RWPE2 (cell line): Measurements from ENCODE around the gene CIB4.
A peak's percentile ranks its signal among the peaks of the same experiment; 100 is the strongest.

Experiments
- ATAC-seq: fragments of 200-7000 bp; cut with Tn5 transposase; 3 replicates; pipeline ENCODE4 v1.9.1; 2021; ENCODE audit warnings: low read depth
- DNase-seq: peaks from one replicate; pipeline ENCODE4 v3.0.0-alpha.2; 2020; ENCODE audit warnings: low spot score
- H3K27ac ChIP-seq: fragments of 450-650 bp; 2 replicates; pipeline ENCODE4 v1.5.1; 2017; ENCODE audit warnings: mild to moderate bottlenecking; ENCODE audit not compliant: poor library complexity, severe bottlenecking
- H3K27me3 ChIP-seq: fragments of 250-450 bp; sonication (Bioruptor Pico); 2 replicates; pipeline ENCODE4 v1.5.1; 2021; ENCODE audit warnings: mild to moderate bottlenecking, moderate library complexity; ENCODE audit not compliant: insufficient read depth, poor library complexity, severe bottlenecking
- H3K36me3 ChIP-seq: fragments of 250-450 bp; sonication (Bioruptor Pico); 2 replicates; pipeline ENCODE4 v1.5.1; 2020; ENCODE audit warnings: low read depth, mild to moderate bottlenecking, moderate library complexity
- H3K4me1 ChIP-seq: fragments of 250-450 bp; sonication (Bioruptor Pico); 2 replicates; pipeline ENCODE4 v1.5.1; 2021; ENCODE audit warnings: mild to moderate bottlenecking, moderate library complexity; ENCODE audit not compliant: insufficient read depth, poor library complexity, severe bottlenecking
- H3K4me3 ChIP-seq: fragments of 250-450 bp; sonication (Bioruptor Pico); 2 replicates; pipeline ENCODE4 v1.5.1; 2021; ENCODE audit warnings: mild to moderate bottlenecking, moderate library complexity; ENCODE audit not compliant: severe bottlenecking
- H3K9me3 ChIP-seq: fragments of 250-450 bp; sonication (Bioruptor Pico); 2 replicates; pipeline ENCODE4 v1.5.1; 2021; ENCODE audit warnings: mild to moderate bottlenecking, moderate library complexity; ENCODE audit not compliant: severe bottlenecking
- TF ChIP-seq, protein P1 (sequence below): fragments of 450-650 bp; IDR thresholded peaks from one replicate; pipeline ENCODE4 v1.5.1; 2017; ENCODE audit warnings: mild to moderate bottlenecking, moderate library complexity; ENCODE audit not compliant: poor library complexity, severe bottlenecking

CIB4 gene

DNA sequence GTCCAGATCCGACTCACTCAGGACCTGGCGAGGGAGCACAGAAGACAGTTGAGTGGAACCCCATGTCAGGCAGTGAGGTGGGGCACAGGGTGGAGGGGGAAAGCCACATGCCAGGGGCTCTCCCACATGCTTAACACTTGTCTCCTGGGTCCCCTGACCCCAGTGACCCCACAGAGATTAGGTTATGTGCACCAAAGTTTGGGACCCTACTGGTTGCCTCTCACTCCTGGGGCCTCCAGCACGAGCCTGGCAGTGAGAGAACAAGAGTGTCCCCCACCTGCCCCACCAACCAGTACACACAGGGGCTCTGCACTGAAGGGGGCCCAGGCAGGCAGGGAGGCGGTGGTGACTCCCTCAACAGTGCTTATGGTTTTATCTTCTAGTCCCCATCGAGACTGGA lies 58.3 kb downstream of the CIB4 start:
- Histone ChIP-seq H3K9me3 (no peaks in the 10 kb centered on the region), H3K27me3 (no peaks in the 10 kb centered on the region), H3K4me1 (no peaks in the 10 kb centered on the region), H3K4me3 (no peak overlapping the region), H3K36me3 (no peaks in the 10 kb centered on the region), H3K27ac (no peak overlapping the region)
- ATAC-seq (no peak), DNase-seq (peak; percentile 38)
- TF ChIP-seq, protein P1, sequence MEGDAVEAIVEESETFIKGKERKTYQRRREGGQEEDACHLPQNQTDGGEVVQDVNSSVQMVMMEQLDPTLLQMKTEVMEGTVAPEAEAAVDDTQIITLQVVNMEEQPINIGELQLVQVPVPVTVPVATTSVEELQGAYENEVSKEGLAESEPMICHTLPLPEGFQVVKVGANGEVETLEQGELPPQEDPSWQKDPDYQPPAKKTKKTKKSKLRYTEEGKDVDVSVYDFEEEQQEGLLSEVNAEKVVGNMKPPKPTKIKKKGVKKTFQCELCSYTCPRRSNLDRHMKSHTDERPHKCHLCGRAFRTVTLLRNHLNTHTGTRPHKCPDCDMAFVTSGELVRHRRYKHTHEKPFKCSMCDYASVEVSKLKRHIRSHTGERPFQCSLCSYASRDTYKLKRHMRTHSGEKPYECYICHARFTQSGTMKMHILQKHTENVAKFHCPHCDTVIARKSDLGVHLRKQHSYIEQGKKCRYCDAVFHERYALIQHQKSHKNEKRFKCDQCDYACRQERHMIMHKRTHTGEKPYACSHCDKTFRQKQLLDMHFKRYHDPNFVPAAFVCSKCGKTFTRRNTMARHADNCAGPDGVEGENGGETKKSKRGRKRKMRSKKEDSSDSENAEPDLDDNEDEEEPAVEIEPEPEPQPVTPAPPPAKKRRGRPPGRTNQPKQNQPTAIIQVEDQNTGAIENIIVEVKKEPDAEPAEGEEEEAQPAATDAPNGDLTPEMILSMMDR, result no peak

GRCh38 chr2:26581991-26582842 lies 58.9 kb downstream of the CIB4 start:
- H3K27ac ChIP-seq, result no peak overlapping the region
- no peaks in the 10 kb centered on the region for H3K27me3 ChIP-seq
- no peaks in the 10 kb centered on the region for H3K9me3 ChIP-seq
- no peak overlapping the region for H3K4me3 ChIP-seq
- TF ChIP-seq, protein P1, result no peak
- no peaks in the 10 kb centered on the region for H3K4me1 ChIP-seq
- no peak for ATAC-seq
- no peaks in the 10 kb centered on the region for H3K36me3 ChIP-seq
- no peak for DNase-seq

DNA sequence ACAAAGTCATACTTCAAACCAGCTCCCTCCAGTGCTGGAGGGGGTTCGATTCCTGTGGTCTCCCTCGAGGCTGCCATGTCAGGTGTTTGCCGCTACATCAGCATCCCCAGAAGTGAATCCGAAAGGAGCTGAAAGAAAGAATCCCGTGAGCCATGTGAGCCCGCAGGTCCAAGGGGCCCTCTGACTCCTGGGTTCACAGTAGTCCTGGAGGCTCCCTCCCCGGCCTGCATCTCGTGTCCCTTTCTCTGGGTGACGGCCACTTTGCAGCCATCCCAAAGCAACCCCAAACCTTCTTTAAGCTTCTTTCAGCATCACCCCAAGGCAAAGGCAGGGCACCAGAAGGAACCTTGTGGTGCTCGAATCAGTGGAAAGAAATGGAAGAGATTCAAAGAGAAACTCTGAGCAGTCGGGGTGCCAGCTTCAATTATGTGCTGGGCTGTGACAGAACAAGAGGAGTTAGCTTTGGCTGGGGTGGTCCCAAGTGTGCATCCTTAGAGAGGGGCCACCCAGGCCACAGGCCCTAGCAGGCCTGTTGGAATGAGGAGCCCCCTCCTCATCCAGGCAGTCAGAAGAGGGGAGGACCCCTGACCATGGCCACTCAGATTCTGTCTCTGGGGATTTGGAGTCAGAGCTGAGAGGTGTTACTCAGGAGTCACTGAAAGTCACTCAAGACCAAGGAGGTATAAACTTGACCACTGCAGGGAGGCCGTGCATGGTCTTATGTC lies 59.7 kb downstream of the CIB4 start:
- H3K27ac ChIP-seq, result no peak overlapping the region
- no peak overlapping the region for H3K4me3 ChIP-seq
- no peak for DNase-seq
- no peaks in the 10 kb centered on the region for H3K27me3 ChIP-seq
- no peaks in the 10 kb centered on the region for H3K9me3 ChIP-seq
- no peaks in the 10 kb centered on the region for H3K36me3 ChIP-seq
- no peaks in the 10 kb centered on the region for H3K4me1 ChIP-seq
- TF ChIP-seq, protein P1, result no peak
- no peak for ATAC-seq

- TF ChIP-seq, protein P1, result no peak
- no peaks in the 10 kb centered on the region for H3K27me3 ChIP-seq
- H3K4me3 ChIP-seq, result no peak overlapping the region
- no peaks in the 10 kb centered on the region for H3K9me3 ChIP-seq
- no peak for ATAC-seq
- no peak overlapping the region for H3K27ac ChIP-seq
- H3K36me3 ChIP-seq, result no peaks in the 10 kb centered on the region
- H3K4me1 ChIP-seq, result no peaks in the 10 kb centered on the region
- no peak for DNase-seq
These were observed 60.4 kb downstream of the CIB4 start for GRCh38 chr2:26580751-26581150.
